Measurements from ENCODE around the gene RPS17.

GRCh38 chr15:82572986-82573385 lies 32.7 kb upstream of the RPS17 start:
- no peak for TF ChIP-seq EZH2 (IDR thresholded peaks at IDR 0.05)
- TF ChIP-seq POLR2AphosphoS5 (IDR thresholded peaks at IDR 0.05; ENCODE audit: borderline replicate concordance, low read depth, low read length): no peak

All from SK-N-MC (cell line).